Measurements from ENCODE around the gene ARID5B.

ARID5B gene

GRCh38 chr10:61943674-61944378 is 42.3 kb downstream of the ARID5B start:
- DNase-seq = no peak

DNA sequence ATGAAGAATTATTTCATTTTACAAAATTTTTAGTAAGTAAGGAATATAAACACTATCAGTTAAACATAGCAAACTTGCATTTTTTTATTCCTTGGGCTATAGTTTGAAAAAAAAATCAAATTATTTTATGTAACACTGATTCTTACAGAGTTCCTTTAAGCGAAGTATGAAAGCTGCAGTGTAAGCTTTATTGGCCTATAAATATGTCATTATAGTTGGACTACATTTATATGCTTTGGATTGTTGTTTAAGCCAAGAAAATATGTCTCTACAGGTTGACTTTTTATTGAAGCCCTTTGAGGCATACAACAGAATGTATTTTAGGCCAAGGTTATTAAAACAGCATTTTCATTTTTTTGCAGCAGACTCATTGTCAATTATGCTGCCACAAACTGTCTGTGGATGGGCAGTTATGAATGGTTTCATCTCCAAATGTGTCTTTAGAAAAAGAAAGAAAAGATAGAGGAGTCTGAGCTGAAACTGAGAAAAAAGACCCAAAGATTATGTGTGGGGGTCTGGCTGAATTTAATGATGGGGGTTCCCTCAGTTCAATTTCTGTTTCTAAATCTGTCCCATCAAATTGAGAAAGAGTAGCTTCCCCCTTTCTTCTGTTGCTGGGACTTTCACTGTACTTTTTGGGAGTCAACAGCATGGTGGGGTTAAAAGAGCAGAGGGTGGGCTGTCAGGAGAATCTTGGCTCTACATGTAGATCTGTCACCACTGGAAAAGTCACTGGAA is 43.1 kb downstream of the ARID5B start:
- DNase-seq = no peak

GRCh38 chr10:61949687-61950086 is 48.2 kb downstream of the ARID5B start:
- no peak for DNase-seq

DNA sequence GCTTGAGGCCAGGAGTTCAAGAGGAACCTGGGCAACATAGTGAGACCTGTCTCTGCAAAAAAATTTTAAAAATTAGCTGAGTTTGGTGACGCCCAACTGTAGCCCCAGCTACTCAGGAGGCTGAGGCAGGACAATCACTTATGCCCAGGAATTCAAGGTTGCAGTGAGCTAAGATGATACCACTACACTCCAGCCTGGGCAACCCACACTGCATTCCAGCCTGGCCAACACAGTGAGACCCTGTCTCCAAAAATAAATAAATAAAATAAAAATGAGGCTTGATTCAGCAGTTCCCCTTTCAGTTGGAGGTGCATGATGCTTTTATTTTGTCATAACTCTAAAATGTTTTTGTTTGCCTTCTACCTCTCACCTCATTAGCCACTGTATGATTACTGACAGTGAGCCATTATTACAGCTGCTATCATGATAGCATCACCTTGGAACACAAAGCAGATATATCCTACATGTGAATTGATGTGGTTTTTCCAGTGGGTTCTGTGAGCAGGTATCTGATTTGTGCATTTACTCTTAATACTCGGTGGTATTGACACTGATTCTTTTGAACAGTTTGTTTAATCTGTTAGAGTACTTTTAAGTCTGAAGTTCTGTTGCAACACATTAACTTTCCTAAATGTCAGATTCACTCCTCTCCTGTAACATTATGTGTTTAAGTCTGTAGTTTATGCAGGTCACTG is 49.1 kb downstream of the ARID5B start:
- DNase-seq = no peak

DNA sequence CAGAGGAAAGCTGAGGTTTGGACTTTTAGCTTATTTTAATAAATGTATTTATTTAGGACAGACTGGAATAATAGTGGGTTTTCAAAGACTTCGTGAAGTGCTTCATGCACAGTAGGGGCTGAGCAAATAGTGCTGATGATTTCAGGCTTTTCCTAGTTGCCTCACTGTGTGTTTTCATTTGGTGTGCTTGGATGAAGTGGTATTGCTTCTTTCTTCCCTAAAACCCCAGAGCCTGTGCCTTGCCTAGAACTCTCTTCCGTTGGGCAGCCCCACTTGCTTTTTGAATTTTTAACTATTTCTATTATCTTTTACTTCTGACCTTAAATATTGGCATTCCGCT is 49.6 kb downstream of the ARID5B start:
- DNase-seq = no peak

DNA sequence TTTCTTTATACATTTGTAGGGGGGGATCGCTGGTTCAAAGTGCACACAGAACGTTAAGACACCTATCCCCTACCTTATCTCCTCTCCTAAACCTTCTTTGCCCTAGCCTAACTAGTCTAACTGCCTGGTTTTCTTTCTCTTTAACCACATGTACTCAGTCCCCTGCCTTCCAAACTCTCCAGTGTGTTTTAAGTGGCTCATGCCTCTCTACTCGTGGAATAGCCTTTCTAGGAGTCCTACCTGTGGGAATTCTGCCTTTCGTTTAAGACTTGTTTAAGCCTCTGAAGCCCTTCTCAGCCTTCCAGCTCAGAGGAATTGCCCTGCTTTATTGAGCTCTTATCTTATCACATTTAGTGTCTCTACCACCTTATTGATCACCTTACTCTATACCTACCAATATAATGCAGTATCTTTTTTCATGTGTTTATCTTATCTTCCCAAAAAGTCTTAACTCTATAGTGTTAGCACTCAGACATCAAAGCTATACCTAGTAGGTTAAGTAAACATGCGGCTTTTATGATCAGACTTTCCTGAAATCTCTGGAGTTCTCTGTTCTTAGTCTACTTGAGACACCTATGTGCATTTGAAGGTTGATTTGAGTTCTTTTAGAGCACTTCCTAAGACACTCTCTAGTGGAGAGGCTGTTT is 50.7 kb downstream of the ARID5B start:
- no peak for DNase-seq

- DNase-seq = no peak
These were observed 51.7 kb downstream of the ARID5B start for GRCh38 chr10:61953183-61953582.

GRCh38 chr10:61957806-61958205 is 56.3 kb downstream of the ARID5B start:
- DNase-seq = no peak

- no peak for DNase-seq
These were observed 56.8 kb downstream of the ARID5B start for GRCh38 chr10:61958311-61958710.

GRCh38 chr10:61958805-61959204 is 57.3 kb downstream of the ARID5B start:
- no peak for DNase-seq

GRCh38 chr10:61959814-61960213 is 58.3 kb downstream of the ARID5B start:
- DNase-seq = no peak

DNA sequence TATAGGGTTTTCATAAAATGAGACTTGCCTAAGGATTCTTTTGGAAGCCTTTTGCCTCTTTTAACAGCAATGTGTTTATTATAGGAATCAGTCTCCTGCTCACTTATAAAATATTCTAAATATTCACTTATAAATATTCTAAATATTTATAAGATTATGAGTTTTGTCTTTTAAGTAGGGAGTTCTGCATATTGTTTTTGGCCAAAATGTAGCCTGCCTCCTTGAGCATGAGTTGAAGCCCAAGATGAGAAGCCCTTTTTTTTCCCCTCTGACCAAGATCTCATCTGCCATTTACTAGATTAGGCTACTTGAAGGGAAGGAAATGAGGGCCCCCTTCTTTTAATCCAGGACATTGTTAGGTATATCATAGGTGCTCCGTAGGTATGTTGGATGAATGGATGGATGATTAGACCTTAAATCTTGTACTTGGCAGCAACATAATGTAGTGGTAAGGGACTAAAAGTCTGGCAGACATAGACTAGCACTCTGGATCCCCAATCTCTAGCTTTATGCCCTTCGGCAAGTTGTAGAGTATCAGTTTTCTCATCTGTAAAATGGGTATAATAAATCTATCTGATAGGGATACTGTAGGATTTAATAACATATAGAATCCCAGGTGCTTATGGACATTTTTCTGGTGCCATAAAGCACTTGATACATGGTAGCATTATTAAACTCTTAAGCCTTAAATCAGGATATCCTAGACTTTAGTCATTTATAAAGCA is 59.1 kb downstream of the ARID5B start:
- DNase-seq = no peak

DNA sequence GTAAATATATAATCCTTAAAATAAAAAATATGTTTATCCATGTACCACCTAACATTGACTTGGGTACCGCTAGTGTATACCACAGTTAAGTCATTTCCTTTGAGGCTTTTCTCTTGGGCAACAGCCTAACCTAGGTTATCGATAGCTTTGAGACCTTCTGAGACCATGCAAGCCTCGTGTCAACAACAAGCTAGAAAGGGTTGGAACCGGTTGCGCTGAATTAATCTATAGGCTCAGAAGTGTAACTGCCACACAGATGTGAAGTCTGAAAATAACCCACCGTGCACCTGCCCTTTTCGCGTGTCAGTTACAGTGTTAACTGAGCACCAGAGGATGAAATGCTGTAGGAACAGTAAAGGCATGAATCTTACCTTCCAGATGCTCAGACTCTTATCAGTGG is 59.8 kb downstream of the ARID5B start:
- DNase-seq = no peak

GRCh38 chr10:61962971-61963370 is 61.5 kb downstream of the ARID5B start:
- DNase-seq = no peak

DNA sequence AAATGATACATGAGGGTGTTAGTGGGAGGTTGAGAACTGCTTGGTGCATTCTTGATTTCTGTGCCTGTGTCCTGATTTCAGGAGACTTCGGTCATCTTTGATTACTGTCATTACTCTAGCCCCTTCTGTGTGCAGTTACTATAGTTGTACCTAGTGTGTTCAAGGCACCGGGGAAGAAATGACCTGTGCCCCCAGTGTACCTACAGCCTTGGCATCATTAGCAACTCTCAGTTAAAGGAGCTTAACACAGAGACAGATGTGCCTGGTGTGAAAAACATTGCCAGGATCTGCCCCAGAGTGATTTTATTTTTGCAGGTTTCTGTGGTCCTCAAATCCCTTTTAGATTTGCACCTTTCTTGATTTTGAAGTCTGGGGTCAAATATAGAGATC is 62.2 kb downstream of the ARID5B start:
- no peak for DNase-seq

GRCh38 chr10:61964059-61964709 is 62.7 kb downstream of the ARID5B start:
- DNase-seq = no peak

DNA sequence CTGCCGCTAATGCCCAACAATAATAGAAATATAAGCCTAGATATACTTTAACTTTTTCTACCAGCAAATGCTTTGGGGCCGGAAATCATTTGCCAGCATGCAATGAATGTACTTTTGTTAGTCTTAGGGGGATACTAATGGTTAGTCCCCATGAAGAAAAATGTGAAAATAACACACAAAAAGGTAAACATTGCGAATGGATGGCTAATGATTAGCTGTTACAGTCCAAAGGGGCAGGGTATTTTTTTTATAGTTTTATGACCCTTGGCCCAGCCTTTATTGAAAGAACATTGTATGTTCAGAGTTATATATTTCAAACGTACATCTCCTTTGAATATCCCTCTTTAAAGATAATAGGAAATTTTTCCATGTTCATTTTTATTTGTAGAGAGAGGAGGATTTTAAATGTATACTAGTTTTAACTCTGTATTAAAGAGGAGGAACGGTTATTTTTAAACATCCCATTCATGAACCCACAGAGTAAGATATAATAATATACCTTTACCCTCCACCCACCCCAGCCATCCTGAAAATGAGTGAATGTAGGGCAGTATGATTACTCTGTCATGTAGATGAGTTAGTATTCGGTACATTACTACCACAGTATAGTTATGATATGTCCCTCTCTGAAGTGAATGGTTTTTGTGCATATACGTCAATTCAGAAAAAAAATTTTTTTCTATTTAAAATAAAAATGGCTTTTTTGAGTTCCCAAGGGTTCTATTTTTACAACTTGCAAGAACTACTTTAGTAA is 63.6 kb downstream of the ARID5B start:
- no peak for DNase-seq

DNA sequence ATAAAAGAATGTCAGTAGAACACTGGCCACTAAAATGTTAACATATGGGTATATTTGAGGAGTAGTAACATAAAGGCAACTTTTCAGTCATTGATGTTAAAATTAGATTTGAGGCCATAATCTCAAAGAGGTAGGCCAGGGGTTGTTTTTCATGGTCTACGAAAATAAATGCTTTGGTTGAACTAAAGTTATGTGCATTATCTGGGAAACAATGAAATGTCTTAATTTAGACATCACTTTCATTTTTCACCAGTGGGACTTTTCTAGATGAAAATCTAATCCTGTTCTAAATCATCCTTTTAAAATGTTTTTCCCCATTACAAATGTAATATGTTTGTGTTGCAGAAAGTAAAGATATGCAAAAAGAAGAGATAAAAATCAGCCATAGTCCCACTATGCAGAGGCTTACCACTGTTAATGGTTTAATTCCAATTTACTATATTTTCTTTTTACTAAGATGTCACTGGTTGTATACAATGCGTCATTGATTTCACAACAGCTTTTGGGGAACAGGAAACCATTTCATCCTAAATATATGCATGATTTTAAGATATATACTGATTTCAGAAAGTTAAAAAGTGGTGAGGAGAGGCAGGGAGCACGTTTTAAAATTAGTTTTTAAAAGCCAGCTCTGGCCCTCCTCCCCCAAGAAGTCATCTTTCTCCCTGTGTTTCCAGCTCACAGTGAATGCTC is 64.3 kb downstream of the ARID5B start:
- DNase-seq = no peak

GRCh38 chr10:61967298-61967697 is 65.8 kb downstream of the ARID5B start:
- DNase-seq = no peak

- no peak for DNase-seq
These were observed 68.9 kb downstream of the ARID5B start for GRCh38 chr10:61970182-61971002.

Data from NCI-H82 (cell line).